KBM-7 (cell line): ENCODE measurements around the gene SLC9A3.

Source experiments
- DNase-seq: peaks from one replicate; pipeline ENCODE4 v3.0.0-alpha.2; 2015
- in situ Hi-C: fragments of 300-500 bp; cut with MboI; formaldehyde crosslinking; loops from 2 replicates; pipeline ENCODE4 v1.14.3; 2020; ENCODE audit warnings: low sequenced_read_pairs, low pct_unique_long_range_greater_than_20kb, mixed read lengths

The SLC9A3 gene

GRCh38 chr5:472076-472655 lies 52.1 kb downstream of the SLC9A3 start:
- no peak for DNase-seq
- in situ Hi-C loops: no loop called here

DNA sequence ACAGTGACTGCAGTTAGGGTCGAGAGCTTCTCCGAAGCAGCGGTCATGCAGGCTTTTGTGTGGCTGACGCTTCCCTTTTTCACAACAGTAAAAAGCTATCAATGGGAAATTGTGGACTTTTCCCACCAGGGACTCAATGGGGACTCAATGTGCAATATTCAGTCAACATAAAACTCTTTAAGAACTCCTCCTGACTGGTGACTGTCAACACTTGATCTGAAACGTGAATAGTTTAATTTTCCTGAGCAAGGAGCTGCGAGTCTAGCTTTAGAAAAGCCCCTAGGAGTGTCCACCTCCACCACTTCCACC lies 52.5 kb downstream of the SLC9A3 start:
- peak; percentile 54 for DNase-seq
- in situ Hi-C loops: no loop called here

DNA sequence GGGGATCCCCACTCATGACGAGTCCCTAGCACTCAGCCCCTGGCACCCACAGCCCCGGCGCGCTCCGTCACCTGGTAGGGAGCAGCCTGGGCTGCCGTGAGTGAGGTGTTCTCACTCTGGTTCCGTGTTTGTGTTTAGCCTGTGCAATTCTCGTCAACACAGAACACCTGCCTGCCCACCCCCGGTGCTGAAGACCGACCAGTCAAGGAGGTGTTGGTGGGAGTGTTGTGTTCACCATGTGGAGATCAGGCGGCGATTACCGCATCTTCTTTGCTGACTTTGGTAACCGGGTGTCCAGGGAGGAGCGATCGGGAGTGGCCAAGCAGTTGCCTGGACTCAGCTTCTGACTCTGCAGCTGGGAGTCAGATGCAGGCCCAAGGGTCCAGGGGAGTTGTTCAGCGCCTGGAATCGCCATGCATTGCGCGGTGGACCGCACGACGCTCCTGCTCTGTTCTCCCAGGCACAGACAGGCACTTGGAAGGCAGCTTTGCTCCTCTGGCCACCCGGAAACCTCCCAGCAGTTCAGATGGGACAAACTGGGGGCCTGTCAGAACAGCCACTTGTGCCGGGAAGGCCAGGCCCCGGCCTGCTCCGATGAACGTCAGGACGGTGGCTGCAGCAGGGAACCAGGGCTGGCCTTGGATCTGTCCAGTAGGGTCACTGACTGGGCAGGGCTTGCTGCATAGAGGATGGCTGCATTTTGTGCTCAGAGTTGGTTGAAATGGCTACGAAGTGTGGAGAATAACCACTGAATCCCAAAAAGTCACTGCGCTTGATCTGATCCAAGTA lies 53.1 kb downstream of the SLC9A3 start:
- DNase-seq: no peak

GRCh38 chr5:469752-470483 lies 54.3 kb downstream of the SLC9A3 start:
- in situ Hi-C loops: no loop called here
- no peak for DNase-seq

More for the DNA sequence above, 53.1 kb downstream of the SLC9A3 start:
- in situ Hi-C loops: no loop called here

DNA sequence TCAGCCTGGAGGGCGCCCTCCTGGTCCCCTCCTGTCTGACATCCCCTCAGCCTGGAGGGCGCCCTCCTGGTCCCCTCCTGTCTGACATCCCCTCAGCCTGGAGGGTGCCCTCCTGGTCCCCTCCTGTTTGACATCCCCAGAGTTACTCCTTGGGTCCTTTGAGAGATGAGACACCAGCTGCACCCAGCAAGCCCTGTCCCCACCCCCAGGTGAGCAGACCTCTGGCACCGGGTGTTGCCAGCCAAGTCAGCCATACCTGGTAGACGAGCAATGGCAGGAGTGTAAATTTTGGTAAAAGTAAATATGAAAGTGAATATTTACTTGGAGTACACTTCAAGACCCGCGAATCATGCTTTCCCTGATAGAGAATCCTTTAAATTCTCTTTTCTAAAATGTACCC lies 55.8 kb downstream of the SLC9A3 start:
- no peak for DNase-seq
- in situ Hi-C loops: no loop called here

DNA sequence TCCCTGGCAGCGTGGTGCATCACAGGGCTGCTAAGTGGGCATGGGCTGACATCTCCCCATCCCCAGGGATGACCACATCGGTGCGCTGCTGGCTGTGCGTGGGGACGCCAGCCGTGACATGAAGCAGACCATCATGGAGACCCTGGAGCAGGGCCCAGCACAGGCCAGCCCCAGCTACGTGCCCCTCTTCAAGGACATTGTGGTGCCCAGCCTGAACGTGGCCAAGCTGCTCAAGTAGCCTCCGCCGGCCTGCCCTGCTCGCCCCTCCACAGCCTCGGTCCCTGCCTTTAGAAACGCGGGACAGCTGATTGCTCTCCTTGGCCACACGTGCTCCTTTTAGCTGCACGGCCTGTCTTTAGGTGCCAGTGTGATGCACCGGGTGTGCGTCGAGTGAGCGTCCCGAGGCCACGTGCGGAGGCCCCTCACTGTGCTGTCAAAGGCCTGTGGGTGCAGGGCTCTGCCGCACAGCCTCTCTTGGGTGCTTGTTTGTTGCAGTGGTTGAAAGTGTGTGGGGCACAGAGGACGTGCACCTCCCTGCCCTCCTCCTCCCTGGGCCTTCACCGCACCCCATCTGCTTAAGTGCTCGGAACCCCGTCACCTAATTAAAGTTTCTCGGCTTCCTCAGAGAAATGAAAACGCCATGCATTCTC lies 57.5 kb downstream of the SLC9A3 start:
- DNase-seq: no peak
- in situ Hi-C loops: no loop called here

GRCh38 chr5:465591-466403 lies 58.5 kb downstream of the SLC9A3 start:
- in situ Hi-C loops: no loop called here
- DNase-seq: no peak

- in situ Hi-C loops: no loop called here
- DNase-seq: no peak
Measured at GRCh38 chr5:464843-465590, 59.2 kb downstream of the SLC9A3 start.

DNA sequence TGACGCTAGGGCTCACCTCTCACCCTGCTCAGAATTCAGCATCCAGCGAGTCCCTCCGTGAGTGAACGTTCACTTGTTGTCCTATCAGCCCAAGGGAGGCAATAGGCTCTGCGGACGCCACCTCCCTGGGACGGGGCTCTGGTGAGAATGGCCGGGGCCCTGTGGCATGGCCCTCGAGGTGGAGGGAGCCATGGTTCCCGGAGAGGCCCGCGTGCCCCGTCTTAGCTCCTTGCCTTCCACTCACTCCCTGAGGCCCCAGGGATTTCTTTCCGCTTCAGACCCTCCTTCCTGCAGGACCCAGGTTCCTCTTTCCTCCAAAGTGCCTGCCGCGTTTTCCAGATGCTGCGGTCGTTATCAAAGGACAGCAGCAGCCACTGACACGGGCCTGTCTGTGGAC lies 59.8 kb downstream of the SLC9A3 start:
- in situ Hi-C loops: no loop called here
- DNase-seq: peak; percentile 45

DNA sequence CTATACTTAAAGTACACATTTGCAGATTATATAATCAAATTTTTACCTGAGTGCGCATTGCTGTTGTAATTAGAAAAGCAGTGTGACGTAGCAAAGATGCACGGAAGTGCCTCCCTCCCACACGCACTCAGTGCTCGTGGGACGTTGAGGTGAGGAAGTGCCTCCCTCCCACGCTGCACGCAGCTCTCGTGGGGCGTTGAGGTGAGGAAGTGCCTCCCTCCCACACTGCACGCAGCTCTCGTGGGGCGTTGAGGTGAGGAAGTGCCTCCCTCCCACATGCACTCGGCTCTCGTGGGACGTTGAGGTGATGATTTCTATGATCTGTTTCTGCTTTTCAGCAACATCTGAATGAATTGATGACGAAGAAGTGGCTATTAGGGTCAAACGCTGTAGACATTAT lies 60.3 kb downstream of the SLC9A3 start:
- in situ Hi-C loops: no loop called here
- DNase-seq: peak; percentile 54

DNA sequence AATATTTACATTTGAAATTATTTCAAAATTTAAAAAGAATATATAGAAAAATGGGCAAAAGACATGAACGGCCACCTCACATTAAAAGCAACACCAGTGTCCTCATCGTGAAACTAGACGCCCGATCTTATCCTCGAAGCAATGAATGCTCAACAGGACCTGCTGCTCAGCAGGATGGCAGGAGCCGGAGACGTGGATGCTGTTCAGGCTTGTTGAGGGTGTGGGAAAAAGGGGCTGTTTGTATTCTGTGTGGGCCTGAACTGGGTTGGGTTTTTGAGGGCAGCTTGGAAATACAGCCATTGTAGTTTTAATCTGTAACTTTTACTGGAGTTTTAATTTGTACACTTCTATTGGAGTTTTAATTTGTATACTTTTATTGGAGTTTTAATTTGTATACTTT lies 60.9 kb downstream of the SLC9A3 start:
- in situ Hi-C loops: no loop called here
- DNase-seq: no peak

DNA sequence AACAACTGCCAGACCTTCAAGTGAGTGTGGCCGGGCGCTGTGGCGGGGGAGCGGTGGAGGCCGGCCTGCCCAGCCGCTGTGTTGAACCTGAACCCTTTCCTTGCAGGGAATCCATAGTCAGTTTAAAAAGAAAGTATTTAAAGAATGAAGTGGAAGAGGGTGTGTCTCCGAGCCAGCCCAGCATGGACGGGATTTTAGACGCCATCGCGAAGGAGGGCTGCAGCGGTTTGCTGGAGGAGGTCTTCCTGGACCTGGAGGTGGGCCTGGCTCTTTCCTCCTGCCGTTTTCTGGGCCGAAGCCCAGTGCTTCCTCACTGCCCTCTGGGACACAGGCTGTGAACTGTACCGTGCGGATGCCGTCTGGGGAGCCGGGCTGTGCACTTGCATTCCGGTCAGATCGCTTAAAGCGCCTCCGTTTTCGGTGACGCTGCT lies 62.2 kb downstream of the SLC9A3 start:
- in situ Hi-C loops: no loop called here
- no peak for DNase-seq

GRCh38 chr5:460273-460625 lies 64.0 kb downstream of the SLC9A3 start:
- in situ Hi-C loops: no loop called here
- DNase-seq: no peak

- no peak for DNase-seq
- in situ Hi-C loops: no loop called here
Measured at GRCh38 chr5:459562-460272, 64.5 kb downstream of the SLC9A3 start.

GRCh38 chr5:458547-459353 lies 65.5 kb downstream of the SLC9A3 start:
- in situ Hi-C loops: no loop called here
- DNase-seq: no peak

- in situ Hi-C loops: no loop called here
- no peak for DNase-seq
Measured at GRCh38 chr5:457195-457961, 66.9 kb downstream of the SLC9A3 start.
